ENCODE data around the gene GRAMD1A. TPM values are rescaled to one million over a fixed set of nuclear protein-coding genes. Genes with fewer than 3 reads are reported as not detected.
A peak's percentile ranks its signal among the peaks of the same experiment; 100 is the strongest.

GRAMD1A gene
- total and polyA plus RNA-seq, 12 donors = 19.5 to 49.4 (median 31.8) TPM

DNA sequence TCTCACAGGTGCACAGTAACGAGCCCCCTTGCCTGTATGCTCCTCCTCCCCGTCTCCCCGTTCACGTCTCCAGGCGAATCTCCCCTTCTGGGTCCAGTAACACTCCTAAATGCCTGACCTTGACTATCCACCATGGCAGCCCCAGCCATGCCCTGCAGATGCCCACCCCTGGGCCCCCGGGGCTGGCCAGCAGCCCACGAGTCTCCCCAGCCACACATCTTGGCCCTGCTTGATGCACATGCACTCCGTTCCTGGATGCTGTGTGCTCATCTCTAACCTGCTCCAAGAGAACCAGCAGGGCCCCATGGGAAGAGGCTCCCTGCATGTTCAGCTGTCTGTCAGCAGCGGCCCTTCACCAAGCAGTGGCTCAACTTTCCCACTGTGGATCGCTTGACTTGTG is 73.4 kb downstream of the GRAMD1A start:
- H3K27me3 ChIP-seq = peaks cover 0 to 7% (median 0%) of the 10 kb centered on the region in 7 donors
- DNase-seq (no peak), ATAC-seq (peak in 1 of 8 donors; percentile 20)
- H3K4me3 ChIP-seq = no peak overlapping the region
- TF ChIP-seq CTCF (IDR thresholded peaks at IDR 0.05) = no peak
- WGBS, 2 donors = 69 to 70% methylated on average over 10 of the region's 10 CpGs
- no peak overlapping the region for H3K27ac ChIP-seq
- no peaks in the 10 kb centered on the region for H3K4me1 ChIP-seq
- peaks cover 0 to 11% (median 6%) of the 10 kb centered on the region in 11 donors for H3K9me3 ChIP-seq
- intact Hi-C loops (cut with DNase I) = no loop called here
- no peaks in the 10 kb centered on the region for H3K36me3 ChIP-seq

- 73 to 79% methylated on average over 8 of the region's 8 CpGs for WGBS, 2 donors
- ATAC-seq = peak in 1 of 8 donors; percentile 29
- no peak overlapping the region for H3K4me3 ChIP-seq
Observed at GRCh38 chr19:35073941-35074340, 73.8 kb downstream of the GRAMD1A start.

GRCh38 chr19:35074426-35075201 is 74.5 kb downstream of the GRAMD1A start:
- intact Hi-C loops (cut with DNase I) = no loop called here
- H3K4me3 ChIP-seq = no peak overlapping the region
- H3K36me3 ChIP-seq = no peaks in the 10 kb centered on the region
- peaks cover 0 to 1% (median 0%) of the 10 kb centered on the region in 7 donors for H3K27me3 ChIP-seq
- TF ChIP-seq CTCF (IDR thresholded peaks at IDR 0.05) = no peak
- no peak for ATAC-seq
- WGBS, 2 donors = 85 to 89% methylated on average over 21 of the region's 21 CpGs
- peaks cover 0 to 11% (median 6%) of the 10 kb centered on the region in 11 donors for H3K9me3 ChIP-seq
- H3K27ac ChIP-seq = no peak overlapping the region
- no peak for DNase-seq
- H3K4me1 ChIP-seq = no peaks in the 10 kb centered on the region

More at GRCh38 chr19:35073941-35074340, 73.8 kb downstream of the GRAMD1A start:
- Histone ChIP-seq H3K9me3 (peaks cover 0 to 11% (median 6%) of the 10 kb centered on the region in 11 donors), H3K4me1 (no peaks in the 10 kb centered on the region), H3K27ac (no peak overlapping the region), H3K36me3 (no peaks in the 10 kb centered on the region), H3K27me3 (peaks cover 0 to 7% (median 0%) of the 10 kb centered on the region in 7 donors)
- intact Hi-C loops (cut with DNase I) = no loop called here
- no peak for DNase-seq
- TF ChIP-seq CTCF (IDR thresholded peaks at IDR 0.05) = no peak

DNA sequence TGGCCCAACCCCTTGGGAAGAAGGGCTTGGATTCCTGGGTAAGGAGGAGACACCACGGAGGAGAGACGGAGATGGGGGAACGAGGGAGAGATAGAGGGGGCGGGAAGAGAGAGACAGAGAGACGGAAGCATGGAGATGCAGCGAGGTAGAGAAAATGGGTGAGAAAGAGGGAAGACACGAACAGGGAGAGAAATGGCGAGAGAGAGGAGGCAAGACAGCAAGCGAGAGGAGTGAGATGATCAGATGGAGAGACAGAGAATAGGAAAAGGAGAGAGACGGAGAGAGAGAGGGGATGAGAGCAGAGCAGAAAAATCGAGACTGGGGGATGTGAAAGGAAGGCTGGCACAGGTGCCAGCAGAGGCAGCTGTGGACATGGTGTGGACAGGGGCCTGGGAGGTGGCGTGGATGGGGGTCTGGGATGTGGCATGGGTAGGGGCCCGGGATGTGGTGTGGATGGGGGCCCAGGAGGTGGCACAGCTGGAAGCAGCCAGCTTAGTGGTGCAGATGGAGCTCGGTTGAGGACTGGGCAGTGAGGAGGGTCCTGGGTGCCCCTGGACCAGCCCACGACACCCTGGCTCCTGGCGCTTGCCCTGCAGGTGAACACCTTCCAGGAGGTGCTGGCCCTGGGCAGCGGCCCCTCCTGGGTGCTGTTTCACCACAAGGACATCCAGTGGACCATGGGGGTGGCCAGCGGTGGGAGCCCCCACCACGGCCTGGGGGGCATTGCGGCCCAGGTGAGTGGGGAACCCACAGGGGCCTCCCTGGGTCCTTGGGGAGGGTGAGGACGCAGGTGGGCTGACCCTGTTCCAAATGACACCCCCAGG is 75.3 kb downstream of the GRAMD1A start:
- intact Hi-C loops (cut with DNase I) = no loop called here
- H3K27me3 ChIP-seq = no peaks in the 10 kb centered on the region
- no peaks in the 10 kb centered on the region for H3K36me3 ChIP-seq
- H3K9me3 ChIP-seq = peaks cover 0 to 7% (median 4%) of the 10 kb centered on the region in 11 donors
- no peak overlapping the region for H3K4me3 ChIP-seq
- no peak overlapping the region for H3K27ac ChIP-seq
- DNase-seq = no peak
- 85 to 90% methylated on average over 20 to 21 of the region's 21 CpGs for WGBS, 2 donors
- TF ChIP-seq CTCF (IDR thresholded peaks at IDR 0.05) = no peak
- no peaks in the 10 kb centered on the region for H3K4me1 ChIP-seq
- ATAC-seq = no peak

All from heart right ventricle (tissue), 16 donors.